NCI-H82 treated with DMSO at 0.1 percent for 48 hours (cell line): Measurements from ENCODE around the gene SLC24A4.

ENCODE experiments used
- DNase-seq: peaks from one replicate; lab custom pipeline; 2025; ENCODE audit not compliant: unreplicated experiment; lab: John Stamatoyannopoulos, UW

Gene SLC24A4

DNA sequence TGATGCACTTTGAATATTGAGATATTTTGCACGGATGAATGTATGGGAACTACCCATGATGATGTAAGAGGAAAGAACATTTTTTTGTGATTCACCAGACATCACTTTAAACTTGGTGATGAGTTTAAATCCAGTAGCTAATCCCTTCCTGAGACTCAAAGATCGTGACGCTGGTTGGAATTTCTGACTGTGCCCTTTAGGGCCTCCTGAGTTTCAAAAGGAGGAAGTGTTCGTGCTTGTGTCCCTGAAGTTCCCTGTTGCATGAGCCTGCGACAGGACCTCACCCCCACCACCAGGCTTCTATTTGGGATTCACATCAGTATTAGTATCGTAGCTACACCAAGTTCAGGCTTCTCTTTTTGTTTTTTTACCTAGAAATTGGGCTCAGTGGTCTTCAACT is 172.1 kb downstream of the SLC24A4 start:
- no peak for DNase-seq

DNA sequence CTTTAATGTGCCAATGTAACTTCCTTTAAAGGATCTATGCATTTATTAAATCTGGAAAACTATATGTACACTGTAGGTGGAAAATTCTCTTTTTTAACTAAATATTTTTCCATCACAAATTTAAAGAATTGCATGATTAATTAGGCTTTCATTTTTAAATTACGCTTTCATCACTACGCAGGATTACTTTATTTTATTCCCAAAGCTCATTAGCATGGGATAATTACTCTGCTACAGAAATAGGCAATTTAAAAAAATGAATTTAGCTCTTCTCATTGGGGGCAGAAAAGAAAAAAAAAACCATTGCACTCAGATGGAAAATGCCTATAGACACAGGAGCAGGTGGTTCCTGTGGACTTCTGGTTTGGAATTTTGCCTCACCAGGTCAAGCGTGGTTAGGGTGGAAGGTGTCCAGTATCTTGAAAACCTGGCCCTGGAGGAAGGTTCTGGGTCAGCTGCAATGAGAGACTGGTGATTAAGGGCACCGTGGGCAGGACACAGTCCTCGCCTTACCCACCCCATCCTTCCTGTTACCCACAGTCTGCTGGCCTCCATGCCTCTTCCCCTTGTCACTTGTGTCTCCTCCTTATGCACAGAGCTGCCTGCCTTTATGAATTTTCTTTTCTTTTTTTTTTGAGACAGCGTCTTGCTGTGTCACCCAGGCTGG is 173.4 kb downstream of the SLC24A4 start:
- no peak for DNase-seq

DNA sequence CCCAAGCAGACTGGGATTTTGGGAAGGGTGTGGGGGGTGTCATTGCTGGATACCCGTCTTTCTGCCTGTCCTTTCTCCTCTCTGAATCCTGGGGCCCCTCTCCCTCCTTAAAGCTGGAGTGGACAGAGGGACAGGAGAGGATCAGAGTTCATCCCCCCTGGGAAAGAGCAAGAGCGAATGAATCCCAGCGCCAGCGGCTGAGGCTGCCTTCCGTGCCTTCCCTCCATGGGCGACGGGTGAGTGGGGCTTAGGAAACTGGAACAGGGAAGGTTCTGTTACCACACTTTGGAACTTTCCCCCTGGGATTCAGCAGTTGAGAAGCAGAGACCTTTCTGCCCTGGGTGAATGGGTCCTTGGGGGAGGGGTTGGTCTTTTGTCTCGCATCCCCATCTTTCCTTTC is 174.4 kb downstream of the SLC24A4 start:
- no peak for DNase-seq

- no peak for DNase-seq
Measured at GRCh38 chr14:92499234-92499633, 176.3 kb downstream of the SLC24A4 start.

DNA sequence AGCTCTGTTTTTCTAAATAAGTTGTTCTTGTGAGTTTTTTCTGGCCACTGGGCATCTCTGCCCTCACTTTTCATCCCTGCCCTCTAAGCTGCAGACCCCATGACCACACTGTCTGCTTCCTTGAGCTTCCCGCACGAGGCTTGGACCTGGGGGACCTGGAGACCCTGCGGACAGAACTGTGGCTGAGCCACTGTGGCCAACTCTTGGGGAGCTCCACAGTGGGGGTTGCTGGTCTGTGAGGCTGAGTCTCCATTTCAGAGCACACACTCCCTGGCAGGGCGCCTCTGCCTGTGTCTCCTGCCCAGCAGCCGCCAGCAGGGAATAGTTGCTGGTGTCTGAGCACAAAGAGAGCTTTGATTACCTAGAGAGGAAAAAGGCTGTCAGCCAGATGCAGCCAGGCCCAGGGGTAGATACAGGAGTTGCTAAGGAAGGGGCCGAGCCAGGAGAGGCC is 177.6 kb downstream of the SLC24A4 start:
- DNase-seq, result no peak

- DNase-seq, result no peak
Measured at GRCh38 chr14:92501891-92502351, 179.0 kb downstream of the SLC24A4 start.

DNA sequence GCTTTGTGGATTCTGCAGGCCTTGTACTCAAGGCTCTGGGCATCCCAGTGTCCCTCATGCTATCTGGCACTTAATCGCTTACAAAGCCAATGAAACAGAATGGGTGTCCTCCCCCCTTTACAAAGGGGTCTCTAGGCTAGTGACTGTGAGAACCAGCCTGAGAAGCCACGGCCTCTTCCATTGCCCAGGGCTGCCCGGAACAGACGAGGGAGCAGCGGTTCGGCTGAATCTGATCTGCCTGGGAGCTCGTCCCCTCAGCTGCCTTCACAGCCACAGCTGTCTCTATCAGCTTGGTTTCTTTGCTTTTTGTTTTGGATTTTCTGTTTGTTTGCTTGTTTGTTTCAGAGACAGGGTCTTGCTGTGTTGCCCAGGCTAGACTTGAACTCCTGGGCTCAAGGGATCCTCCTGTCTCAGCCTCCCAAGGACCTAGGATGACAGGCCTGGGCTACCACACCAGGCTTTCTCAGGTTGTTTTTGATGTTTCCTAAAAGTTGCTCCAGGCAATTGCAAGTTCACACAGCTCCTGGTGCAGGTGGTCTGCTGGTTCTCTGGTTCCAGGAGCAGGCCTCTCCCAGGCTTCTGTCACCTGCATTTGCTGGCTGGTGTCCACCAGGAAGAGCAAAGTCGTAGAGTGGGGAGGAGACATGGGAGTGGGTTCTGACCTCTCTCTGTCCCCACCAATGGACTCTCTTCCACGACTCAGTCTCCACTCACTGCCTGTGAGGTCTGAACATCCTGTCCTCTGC is 179.7 kb downstream of the SLC24A4 start:
- no peak for DNase-seq

DNA sequence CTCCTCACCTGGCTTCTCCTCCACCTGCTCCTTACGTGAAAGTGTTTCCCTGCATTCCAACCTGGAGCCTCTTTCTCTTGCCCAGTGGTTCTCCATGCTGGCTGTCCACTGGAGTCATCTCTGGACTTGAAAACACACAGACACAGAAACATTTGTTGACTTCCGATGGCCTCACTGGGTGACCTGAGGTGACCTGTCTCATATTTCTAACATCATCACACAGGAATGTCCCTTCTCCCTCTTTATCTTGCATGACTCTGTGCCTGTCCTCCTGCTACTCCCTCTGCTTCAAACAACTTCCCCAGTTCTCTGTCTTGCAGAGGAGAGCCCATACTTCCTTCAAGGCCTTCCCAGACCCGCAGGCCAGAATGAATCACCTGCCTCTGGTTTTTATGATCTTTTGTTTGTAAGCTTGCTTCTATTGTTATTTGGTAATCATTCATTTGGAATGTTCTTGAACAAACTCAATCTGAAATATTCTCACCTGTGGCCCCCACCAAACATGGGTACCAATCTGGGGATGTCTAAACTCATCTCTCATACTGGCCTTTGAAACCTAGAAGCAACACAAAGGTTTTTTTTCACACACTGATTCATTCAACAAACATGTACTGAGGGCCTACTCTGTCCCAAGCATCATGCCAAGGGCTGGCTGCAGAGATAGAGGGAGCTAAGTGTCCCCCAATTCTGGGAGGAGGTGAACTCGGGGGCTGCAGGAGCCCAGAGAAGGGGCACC is 181.0 kb downstream of the SLC24A4 start:
- DNase-seq, result no peak

GRCh38 chr14:92505826-92506225 is 182.9 kb downstream of the SLC24A4 start:
- no peak for DNase-seq

- no peak for DNase-seq
Measured at GRCh38 chr14:92506231-92506630, 183.3 kb downstream of the SLC24A4 start.

GRCh38 chr14:92507174-92507768 is 184.3 kb downstream of the SLC24A4 start:
- DNase-seq, result no peak

- no peak for DNase-seq
Measured at GRCh38 chr14:92510972-92511371, 188.0 kb downstream of the SLC24A4 start.

- no peak for DNase-seq
Measured at GRCh38 chr14:92511453-92512238, 188.7 kb downstream of the SLC24A4 start.

GRCh38 chr14:92512807-92513203 is 189.8 kb downstream of the SLC24A4 start:
- DNase-seq, result no peak

DNA sequence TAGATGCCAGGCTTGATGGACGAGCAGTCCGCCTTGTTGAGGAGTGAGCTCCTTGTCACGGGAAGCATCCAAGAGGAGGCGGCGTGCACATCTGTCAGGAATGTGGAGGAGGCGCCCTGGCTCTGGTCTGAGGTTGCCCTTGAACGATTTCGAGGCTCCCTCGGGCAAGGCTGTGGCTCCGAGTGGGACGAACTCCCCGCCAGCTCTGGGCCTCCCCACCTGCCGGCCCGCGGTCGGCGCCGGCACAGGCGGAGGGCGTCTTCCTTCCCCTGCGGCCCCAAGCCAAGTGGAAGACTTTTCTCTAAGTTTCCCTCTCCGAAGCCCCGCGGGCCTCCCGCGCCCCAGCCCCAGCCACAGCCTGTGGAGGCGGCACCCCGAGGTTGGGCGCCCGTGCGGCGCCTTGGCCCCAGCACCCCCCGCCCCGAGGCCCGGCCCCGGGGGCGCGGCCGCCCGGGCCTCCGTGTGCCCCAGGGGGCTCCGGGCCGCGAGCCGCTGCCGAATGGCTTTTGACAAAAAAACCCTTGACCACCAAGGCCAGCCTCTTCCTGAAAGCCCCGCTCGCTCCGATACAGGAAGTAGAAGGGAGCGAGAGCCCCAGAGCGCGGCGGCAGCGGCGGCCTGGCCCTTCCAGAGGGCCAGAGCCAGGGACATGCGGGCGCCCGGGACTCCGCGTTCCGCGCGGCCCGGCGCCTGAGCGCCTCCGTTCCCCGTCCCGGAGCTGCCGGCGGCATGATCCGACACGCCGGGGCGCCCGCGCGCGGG is 190.4 kb downstream of the SLC24A4 start, which contains the start of gene RIN3:
Gene RIN3, plus strand, starts transcription at position 578 of the 762 bp plus-strand sequence. Its CDS starts 152 bp downstream, at position 730.
- no peak for DNase-seq

GRCh38 chr14:92513966-92514843 is 191.2 kb downstream of the SLC24A4 start:
- DNase-seq, result no peak

- no peak for DNase-seq
Measured at GRCh38 chr14:92514844-92515514, 192.0 kb downstream of the SLC24A4 start.
